HUES48 (cell line): ENCODE measurements around the gene TUBGCP2.
"Not testable (repeated sequence)": the region's sequence is repeated elsewhere in the genome, so short reads cannot be mapped to it uniquely, and the experiment has no call there.

Source experiments
- H3K27ac ChIP-seq: one replicate; pipeline ENCODE4 v1.7.0; 2013; ENCODE audit warnings: low read depth, low read length, inconsistent platforms
- H3K27me3 ChIP-seq: 2 replicates; pipeline ENCODE4 v1.6.1; 2013; ENCODE audit warnings: mild to moderate bottlenecking, low read length; ENCODE audit not compliant: control insufficient read depth, insufficient read depth
- H3K36me3 ChIP-seq: 2 replicates; pipeline ENCODE4 v1.6.1; 2013; ENCODE audit warnings: low read length; ENCODE audit not compliant: control insufficient read depth, insufficient read depth
- H3K4me1 ChIP-seq: 2 replicates; pipeline ENCODE4 v1.6.1; 2013; ENCODE audit warnings: mild to moderate bottlenecking, low read length; ENCODE audit not compliant: control insufficient read depth, insufficient read depth
- H3K4me3 ChIP-seq: 2 replicates; pipeline ENCODE4 v1.5.1; 2013; ENCODE audit warnings: mild to moderate bottlenecking, low read depth, low read length
- H3K9ac ChIP-seq: 2 replicates; pipeline ENCODE4 v1.6.1; 2013; ENCODE audit warnings: mild to moderate bottlenecking, low read depth, low read length, moderate library complexity
- H3K9me3 ChIP-seq: 2 replicates; pipeline ENCODE4 v1.6.1; 2013; ENCODE audit warnings: low read length; ENCODE audit not compliant: control insufficient read depth, insufficient read depth

Gene TUBGCP2

GRCh38 chr10:133329491-133330202, 21.0 kb upstream of the TUBGCP2 start:
- H3K4me1 ChIP-seq: peaks cover 15% of the 10 kb centered on the region
- H3K27me3 ChIP-seq: peaks cover 91% of the 10 kb centered on the region
- no peak overlapping the region for H3K27ac ChIP-seq
- no peak overlapping the region for H3K9ac ChIP-seq
- H3K4me3 ChIP-seq: peak overlapping the region; percentile 49
- H3K9me3 ChIP-seq: no peaks in the 10 kb centered on the region
- H3K36me3 ChIP-seq: no peaks in the 10 kb centered on the region

- peaks cover 15% of the 10 kb centered on the region for H3K4me1 ChIP-seq
- H3K9me3 ChIP-seq: no peaks in the 10 kb centered on the region
- peaks cover 83% of the 10 kb centered on the region for H3K27me3 ChIP-seq
- H3K27ac ChIP-seq: no peak overlapping the region
- H3K36me3 ChIP-seq: no peaks in the 10 kb centered on the region
- H3K4me3 ChIP-seq: no peak overlapping the region
- H3K9ac ChIP-seq: no peak overlapping the region
Observed at GRCh38 chr10:133328358-133329343, 20.0 kb upstream of the TUBGCP2 start.

GRCh38 chr10:133327651-133328357, 19.1 kb upstream of the TUBGCP2 start:
- no peaks in the 10 kb centered on the region for H3K9me3 ChIP-seq
- H3K4me1 ChIP-seq: peaks cover 15% of the 10 kb centered on the region
- no peak overlapping the region for H3K4me3 ChIP-seq
- H3K9ac ChIP-seq: no peak overlapping the region
- H3K27me3 ChIP-seq: peaks cover 75% of the 10 kb centered on the region
- H3K27ac ChIP-seq: no peak overlapping the region
- no peaks in the 10 kb centered on the region for H3K36me3 ChIP-seq

GRCh38 chr10:133326745-133327650, 18.3 kb upstream of the TUBGCP2 start:
- H3K36me3 ChIP-seq: no peaks in the 10 kb centered on the region
- H3K27ac ChIP-seq: no peak overlapping the region
- H3K9me3 ChIP-seq: no peaks in the 10 kb centered on the region
- H3K4me1 ChIP-seq: peaks cover 15% of the 10 kb centered on the region
- H3K4me3 ChIP-seq: no peak overlapping the region
- H3K27me3 ChIP-seq: peaks cover 67% of the 10 kb centered on the region
- H3K9ac ChIP-seq: no peak overlapping the region

GRCh38 chr10:133326223-133326551, 17.5 kb upstream of the TUBGCP2 start:
- H3K9ac ChIP-seq: no peak overlapping the region
- no peaks in the 10 kb centered on the region for H3K9me3 ChIP-seq
- H3K4me1 ChIP-seq: peaks cover 15% of the 10 kb centered on the region
- H3K4me3 ChIP-seq: peak overlapping the region; percentile 60
- no peaks in the 10 kb centered on the region for H3K36me3 ChIP-seq
- no peak overlapping the region for H3K27ac ChIP-seq
- H3K27me3 ChIP-seq: peaks cover 59% of the 10 kb centered on the region

- Histone ChIP-seq H3K27ac (no peak overlapping the region), H3K4me3 (peak overlapping the region; percentile 60), H3K27me3 (peaks cover 54% of the 10 kb centered on the region), H3K9me3 (no peaks in the 10 kb centered on the region), H3K4me1 (peaks cover 15% of the 10 kb centered on the region), H3K36me3 (no peaks in the 10 kb centered on the region), H3K9ac (no peak overlapping the region)
Observed at GRCh38 chr10:133325440-133326222, 17.0 kb upstream of the TUBGCP2 start.

GRCh38 chr10:133324857-133325260, 16.2 kb upstream of the TUBGCP2 start:
- Histone ChIP-seq H3K4me1 (peaks cover 15% of the 10 kb centered on the region), H3K36me3 (no peaks in the 10 kb centered on the region), H3K9ac (no peak overlapping the region), H3K27me3 (peaks cover 51% of the 10 kb centered on the region), H3K4me3 (peak overlapping the region; percentile 60), H3K9me3 (no peaks in the 10 kb centered on the region), H3K27ac (no peak overlapping the region)

- Histone ChIP-seq H3K27ac (no peak overlapping the region), H3K9ac (no peak overlapping the region), H3K27me3 (peaks cover 50% of the 10 kb centered on the region), H3K4me1 (peaks cover 11% of the 10 kb centered on the region), H3K36me3 (no peaks in the 10 kb centered on the region), H3K9me3 (no peaks in the 10 kb centered on the region), H3K4me3 (no peak overlapping the region)
Observed at GRCh38 chr10:133324198-133324792, 15.6 kb upstream of the TUBGCP2 start.

- H3K9me3 ChIP-seq, H3K4me1 ChIP-seq, H3K4me3 ChIP-seq, H3K36me3 ChIP-seq, H3K27ac ChIP-seq, H3K9ac ChIP-seq: not testable (repeated sequence)
- peaks cover 34% of the 10 kb centered on the region for H3K27me3 ChIP-seq
Observed at GRCh38 chr10:133322064-133322709, 13.5 kb upstream of the TUBGCP2 start.
